GM18508 (cell line): ENCODE measurements around the gene TMEM51.

Source experiments
- ATAC-seq: cut with Tn5 transposase; IDR thresholded peaks from one replicate; pipeline ENCODE4 v1.9.1; 2021; ENCODE audit warnings: moderate number of reproducible peaks; ENCODE audit not compliant: insufficient read depth, unreplicated experiment

The TMEM51 gene

DNA sequence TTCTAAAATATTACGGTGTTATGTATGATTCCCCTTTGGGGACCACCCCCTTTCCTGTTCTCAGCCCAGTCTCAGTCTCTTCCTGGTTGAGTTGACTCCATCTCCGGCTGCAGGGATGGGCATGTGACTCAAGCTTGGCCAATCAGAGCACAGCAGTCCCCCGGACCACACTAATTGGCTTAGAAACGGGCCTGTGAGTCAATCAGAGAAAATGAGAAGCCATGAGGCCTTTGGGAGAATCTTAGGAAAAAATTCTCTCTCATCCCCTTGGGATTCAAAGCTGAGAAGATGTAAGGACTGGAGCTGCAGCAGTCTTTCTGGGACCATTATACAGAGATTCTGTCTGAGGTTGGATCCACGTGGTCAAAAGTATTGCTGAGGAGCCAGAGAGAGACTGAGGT is 82.8 kb downstream of the TMEM51 start:
- ATAC-seq = no peak

DNA sequence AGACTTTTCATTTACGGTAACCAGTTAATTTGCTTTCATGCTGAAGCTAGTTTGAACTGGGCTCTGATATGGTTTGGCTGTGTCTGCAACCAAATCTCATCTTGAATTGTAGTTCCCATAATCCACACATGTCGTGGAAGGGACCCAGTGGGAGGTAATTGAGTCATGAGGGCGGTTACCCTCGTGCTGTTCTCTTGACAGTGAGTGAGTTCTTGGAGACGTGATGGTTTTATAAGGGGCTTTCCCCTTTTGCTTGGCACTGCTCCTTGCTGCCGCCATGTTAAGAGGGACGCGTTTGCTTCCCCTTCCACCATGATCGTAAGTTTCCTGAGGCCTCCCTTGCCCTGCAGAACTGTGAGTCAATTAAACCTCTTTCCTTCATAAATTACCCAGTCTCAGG is 83.2 kb downstream of the TMEM51 start:
- no peak for ATAC-seq

DNA sequence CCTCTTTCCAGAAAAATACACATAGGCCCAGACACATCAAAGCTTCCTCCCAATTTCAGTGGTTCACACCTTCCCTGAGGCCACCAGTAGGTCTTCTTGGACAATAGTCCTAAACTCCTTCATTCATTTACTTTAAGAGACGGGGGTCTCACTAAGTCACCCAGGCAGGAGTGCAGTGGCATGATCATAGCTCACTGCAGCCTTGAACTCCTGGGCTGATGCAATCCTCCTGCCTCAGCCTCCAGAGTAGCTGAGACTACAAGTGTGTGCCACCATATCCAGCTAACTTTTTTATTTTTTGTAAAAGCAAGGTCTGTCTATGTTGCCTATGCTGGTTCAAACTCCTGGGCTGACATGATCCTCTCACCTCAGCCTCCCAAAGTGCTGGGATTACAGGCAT is 85.2 kb downstream of the TMEM51 start:
- ATAC-seq = no peak

DNA sequence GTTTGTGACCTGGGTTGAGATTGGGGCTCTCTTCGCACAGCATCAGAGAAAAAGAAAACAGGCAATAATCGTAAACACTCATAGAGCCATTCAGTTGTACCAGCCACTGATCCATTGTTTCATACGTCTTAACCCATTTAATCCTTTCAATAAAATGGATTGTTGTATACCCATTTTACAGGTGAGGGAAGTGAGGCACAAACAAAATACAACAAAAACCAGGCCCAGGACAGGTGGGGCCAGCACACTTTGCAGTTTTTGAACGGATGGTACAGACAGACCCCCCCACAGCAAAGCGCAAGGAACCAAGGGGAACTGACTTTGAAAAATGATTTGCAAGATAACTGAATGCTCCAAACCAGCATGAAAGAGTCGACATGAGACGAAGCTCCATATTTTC is 89.2 kb downstream of the TMEM51 start:
- ATAC-seq = no peak

DNA sequence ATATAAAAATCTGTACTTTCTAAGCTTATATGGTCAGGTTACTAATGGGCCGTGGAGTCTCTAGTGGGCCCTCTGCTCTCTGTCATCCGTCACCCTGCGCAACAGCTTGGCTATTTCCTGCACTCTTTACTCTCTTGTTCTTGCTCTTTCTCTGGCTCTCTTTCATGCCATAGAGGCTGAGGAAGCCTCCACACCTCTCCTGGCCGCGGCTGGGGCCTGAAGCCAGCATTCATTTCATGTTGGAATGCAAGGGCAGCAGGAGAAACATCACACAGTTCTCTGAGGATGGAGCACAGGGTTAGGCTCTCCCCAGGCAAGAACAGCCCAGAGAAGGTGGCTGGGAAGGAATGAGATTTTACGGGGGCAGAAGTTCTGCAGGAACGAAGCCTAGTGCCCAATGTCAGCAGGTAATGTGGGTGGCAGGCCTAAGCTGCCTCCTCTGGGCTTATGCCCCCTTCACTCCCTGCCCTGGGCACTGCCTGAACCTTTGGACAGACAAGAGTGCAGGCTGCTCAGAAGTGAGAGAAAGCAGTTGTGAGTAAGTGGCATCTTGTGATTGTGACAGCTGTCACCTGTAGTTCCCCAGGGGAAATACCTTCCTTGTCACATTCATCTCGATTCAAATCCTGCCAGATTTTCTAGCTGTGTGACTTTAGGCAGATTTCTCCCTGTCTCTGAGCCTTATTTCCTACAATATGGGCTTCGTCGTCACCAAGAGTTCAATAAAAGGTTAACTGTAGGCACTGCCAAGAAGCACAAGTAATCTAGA is 89.9 kb downstream of the TMEM51 start:
- ATAC-seq = no peak

DNA sequence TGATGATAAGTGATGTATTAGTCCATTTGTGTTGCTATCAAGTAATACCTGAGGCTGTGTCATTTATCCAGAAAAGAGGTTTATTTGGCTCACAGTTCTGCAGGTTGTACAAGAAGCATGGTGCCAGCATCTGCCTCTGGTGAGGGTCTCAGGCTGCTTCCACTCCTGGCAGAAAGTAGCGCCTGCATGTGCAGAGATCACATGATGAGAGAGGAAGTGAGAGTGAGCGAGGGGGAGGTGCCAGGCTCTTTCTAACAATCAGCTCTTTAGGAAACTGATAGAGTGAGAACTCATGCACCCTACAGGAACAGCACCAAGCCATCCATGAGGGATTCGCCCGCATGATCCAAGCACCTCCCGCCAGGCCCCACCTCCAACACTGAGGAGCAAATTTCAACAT is 91.3 kb downstream of the TMEM51 start:
- no peak for ATAC-seq

DNA sequence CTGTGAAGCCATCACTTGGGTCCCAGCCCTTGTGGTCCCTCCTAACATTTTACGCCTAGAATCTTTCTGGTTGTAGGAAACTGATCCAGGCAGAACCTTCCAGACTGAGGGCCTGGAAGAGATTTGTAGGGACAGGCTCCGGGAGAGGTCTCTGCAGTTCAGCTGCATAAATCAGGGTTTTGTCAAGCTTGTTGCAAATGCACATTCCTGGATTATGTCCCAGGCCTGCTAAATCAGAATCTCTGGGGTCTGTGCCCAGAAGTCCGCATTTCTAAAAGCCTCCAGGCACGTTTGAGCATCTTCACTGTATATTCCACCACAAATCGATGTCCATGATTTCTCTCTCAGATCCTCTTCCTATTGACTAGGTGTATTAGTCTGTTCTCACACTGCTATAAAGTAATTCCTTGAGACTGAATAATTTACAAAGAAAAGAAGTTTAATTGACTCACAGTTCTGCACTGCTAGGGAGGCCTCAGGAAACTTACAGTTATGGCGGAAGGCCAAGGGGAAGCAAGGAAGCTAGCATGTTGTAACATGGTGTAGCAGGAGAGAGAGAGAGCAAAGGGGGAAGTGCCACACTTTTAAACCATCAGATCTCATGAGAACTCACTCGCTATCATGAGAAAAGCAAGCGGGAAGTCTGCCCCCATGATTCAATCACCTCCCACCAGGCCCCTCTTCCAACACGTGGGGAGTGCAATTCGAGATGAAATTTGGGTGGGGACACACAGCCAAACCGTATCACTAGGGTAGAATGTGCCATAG is 92.2 kb downstream of the TMEM51 start:
- no peak for ATAC-seq

DNA sequence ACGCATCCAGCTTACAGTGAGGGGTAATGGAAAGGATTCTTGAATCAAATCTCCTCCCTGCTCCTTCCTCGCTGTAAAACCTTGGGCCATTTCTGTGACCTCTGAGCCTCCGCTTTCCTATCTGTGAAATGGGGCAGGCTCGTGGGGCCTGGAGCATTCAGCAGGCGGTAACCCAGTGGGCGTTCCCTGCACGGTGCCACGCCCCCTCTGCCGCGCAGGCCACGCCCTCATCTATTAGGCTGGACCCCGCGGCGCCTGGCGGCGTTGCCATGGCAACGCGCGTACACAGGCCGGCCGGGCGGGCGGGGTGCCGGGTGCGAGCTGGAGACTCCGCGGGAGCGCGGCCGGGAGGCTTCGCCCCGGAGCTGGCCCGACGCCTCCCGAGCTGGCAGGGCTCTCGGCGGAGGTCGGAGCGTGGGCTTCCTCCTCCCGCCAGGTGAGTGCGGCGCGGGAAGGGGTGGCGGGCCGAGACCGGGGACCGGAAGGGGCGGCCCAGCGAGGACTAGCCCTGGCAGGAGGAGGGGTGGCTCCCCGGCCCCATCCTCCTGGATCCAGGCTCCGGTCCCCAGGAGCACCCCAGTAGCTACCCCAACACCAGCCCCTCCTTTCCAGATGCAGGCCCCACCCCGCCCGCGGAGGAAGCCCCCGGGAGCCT is 93.5 kb downstream of the TMEM51 start, which contains the start of gene FHAD1:
Gene FHAD1 (plus strand): TSS at position 264 of the 655 bp plus-strand sequence. CDS start 4,562 bp downstream, outside the sequence.
- no peak for ATAC-seq

DNA sequence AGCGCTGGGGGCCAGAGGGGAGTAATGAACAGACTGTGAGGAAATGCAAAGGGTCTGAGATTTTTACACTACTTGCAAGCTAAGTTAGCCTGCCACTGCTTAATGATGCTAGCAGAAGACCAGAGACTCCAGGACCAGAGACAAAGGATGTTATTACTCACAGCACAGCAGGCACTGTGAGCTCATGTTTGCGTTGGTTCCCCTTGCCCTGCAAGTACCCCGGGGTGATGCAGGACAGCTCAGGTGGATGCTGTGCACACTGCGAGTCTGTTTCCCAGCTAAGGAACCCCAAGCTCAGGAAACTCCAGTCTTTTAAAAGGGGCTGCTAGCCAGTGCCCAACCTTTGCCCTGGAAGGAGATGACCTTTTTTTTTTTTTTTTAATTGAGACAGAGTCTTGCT is 94.7 kb downstream of the TMEM51 start:
- ATAC-seq = no peak

DNA sequence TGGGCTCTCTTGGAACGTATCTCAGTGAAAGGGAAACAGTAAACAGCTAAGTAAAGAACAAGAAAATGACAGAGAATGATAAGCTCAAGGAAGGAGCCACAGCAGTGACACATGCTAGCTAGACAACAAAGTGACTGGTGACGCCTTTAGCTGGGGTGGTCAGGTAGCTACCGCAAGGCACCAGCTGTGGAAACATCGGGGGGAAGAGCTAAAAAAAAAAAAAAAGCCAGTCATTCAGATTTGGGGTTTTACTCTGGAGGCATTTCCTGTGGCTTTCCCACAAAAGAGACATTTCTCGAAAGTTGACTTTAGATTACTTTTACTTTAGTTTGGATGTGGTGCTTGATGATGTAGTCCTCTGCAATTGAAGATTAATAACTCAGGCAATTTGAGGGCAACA is 95.5 kb downstream of the TMEM51 start:
- no peak for ATAC-seq

DNA sequence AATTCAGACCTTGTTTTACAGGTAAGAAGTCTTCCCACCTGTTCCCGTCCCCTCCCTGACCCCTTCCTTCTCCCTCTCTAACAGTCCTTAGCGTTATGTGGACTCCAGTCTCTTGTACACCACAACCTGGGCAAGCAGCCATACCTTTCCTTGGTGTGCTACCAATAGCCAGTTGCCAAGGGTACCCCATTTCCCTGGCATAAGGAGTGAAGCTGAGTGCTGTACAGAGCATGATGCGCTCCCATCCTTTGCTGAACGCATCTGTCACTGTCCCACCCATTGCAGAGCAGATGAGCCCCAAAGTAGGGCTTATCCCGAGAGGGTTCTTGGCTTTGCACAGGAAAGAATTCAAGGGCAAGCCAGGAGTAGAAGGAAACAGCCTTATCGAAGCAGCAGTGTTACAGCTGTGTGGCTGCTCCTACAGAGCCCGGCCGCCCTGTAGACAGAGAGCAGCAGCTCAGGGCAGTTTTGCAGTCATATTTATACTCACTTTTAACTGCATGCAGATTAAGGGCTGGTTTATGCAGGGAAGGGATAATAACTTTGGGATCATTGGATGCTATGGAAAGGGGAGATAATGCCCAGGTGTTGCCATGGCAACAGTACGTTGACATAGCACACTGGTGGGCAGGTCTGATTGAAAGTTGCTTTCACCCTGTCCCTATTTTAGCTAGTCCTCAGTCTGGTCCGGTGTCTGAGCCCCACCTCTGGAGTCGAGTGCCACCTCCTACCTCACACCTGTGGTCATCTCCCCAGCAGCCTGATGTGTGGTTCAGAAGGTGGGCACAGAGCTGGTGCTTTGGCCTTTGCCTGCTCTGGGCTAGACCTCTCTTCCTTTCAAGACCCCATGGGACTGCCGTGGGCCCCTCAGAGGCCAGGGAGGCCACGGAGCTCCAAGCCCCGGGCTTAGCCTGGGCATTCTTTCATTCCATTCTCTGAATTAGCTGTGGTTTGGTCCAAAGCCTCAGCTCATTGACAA is 98.6 kb downstream of the TMEM51 start:
- no peak for ATAC-seq

DNA sequence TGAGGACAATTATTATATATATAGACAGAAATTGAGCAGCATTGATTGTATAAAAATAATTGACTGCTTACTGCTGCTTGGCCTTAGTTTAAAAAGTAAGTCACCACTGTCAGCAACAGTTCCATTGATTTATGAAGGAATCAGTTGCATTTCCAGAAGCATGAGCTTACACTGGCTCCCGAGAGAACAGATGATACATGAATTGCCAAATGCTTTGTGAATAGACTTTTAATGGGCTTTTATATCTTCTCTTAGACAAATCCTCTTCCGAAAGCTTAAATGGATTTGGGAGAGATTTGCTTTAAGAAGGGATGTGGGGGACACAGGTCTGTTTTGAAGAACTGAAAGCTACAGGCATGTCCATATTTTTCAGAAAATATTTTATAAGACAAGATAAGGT is 101.0 kb downstream of the TMEM51 start:
- no peak for ATAC-seq

DNA sequence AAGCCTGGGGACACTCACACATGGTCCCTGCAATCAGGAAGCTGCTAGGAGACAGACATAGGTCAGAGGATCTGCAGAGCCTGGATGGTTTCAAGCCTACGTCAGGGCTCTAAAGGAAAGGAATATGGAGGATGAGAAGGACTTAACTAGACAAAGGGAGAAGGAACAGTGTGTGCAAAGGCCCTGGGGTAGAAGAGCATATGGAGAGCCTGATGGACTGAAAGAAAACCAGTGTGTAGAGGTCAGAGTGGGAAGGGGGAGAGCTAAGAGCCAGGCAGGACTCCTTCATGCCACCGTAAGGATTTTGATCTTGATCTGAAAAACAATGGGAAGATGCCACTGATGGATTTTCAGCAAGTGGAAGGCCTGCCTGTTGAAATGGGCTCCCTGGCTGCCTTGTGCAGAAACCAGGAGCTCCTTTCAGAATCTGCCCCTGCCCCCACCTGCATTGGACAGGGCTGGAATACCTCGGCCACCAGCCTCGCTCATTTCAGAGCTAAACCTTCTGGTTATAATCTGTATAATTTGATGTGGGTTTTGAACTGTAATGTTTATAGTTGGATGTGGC is 102.1 kb downstream of the TMEM51 start:
- ATAC-seq = no peak

DNA sequence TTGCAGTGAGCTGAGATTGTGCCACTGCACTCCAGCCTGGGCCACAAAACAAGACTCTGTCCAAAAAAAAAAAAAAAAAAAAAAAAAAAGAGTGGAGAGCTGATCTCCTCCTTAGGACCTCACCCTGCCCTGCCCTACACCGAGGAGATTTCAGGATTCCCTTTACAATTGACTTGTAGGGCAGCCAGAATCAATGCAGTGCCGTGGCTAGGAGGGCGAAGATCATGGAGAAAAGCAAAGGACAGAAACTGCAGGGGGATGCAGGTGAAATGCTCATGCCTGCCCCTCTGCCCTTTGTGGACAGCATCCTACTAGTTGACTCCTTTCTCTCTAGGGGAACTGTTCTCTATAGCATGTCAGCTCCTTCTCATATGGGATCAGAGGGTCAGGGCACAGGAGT is 103.0 kb downstream of the TMEM51 start:
- ATAC-seq = no peak

DNA sequence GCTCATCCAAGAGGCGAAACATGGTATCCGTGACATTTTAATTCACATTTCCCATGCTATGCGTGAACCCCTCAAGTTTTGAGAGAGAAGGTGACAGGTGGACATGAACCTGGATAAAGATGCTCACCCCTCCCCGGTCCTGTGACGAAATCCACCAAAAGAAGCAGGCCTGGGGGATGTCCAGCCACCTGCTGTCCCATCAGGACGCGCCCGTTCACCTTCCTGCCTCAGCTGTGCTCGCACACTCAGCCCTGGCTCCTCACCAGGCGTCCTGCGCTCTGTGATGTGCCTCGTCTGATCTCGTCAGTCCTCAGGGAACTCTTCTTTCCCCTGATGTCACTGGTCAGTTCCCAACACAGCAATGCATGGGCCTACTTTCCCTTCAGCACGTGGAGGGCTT is 103.8 kb downstream of the TMEM51 start:
- ATAC-seq = no peak

DNA sequence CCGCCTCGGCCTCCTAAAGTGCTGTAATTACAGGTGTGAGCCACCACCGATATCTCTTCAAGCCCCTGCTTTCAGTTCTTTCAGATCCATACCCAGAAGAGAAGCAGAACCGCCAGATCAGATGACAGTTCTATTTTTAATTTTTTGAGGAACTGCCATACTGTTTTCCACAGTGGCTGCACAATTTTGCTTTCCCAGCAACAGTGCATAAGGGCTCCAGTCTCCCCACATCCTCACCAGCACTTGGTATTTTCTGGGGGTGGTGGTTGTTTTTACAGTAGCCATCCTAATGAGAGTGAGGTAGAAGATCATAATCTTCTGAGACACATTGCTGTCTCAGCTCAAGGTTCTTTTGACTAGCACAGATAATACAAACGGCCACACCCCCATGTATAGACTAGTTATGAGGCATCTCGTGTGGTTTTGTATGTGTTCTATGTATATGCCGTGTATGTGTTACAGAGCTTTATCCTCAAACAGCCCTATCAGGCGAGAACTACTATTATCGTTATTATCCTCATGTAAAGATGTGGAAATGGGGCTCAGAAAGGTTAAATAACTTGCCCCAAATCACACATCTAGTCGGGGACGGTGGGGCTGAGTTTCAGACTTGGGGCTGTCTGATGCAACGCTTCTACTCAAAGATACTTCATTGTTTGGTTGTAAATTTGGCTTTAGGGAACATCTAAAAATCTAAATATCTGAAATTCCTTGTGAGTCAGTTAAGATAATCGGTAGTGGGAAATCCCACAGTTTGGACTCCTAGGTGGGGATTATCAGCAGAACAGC is 105.5 kb downstream of the TMEM51 start:
- no peak for ATAC-seq

DNA sequence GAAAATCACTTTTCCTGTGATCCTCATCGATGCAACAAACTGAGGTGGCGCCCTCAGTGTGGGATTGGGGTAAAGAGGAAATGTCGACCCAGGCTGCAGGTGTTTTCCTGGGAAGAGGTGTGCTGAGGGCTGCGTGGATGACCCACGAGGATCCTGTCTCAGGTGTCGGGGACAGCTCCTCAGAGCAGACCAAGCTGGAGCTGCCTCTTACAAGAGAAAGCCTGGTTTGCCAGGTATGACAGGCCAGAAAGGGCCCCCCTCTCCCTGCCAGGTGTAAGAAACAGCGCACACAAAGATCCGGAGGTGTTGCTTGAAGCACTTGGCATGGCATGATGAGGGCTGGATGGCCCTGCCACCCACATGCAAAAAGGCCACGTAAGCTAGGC is 106.1 kb downstream of the TMEM51 start:
- no peak for ATAC-seq

DNA sequence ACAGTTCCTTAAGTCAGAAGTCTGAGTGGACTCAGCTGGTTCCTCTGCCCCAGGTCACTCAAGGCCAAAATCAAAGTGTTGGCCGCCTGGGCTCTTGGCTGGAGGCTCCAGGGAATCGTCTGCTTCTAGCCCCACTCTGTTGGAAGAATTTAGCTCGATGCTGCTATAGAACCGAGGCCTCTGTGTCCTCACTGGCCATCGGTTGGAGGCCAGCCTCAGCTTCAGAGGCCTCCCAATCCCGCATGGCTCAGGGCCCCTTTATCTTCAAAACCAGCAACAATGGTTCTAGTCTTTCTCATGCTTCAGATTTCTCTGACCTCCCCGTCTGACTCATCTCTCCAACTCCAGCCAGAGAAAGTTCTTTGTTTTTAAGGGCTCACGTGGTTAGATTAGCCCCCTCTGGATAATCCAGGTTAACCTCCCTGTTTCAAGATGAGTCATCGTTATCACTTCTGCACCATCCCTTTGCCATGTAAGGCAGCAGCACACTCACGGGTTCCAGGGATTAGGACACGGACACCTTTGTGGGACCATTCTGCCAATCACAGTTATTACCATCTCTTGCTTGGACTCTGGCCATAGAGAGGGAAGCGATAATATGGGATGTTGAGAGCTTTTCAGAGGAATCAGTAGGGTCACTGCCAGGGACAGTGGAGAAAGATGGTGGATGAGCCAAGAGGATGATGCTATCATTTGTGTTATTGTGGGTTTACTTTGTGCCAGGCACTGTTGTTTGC is 107.0 kb downstream of the TMEM51 start:
- ATAC-seq = no peak
